HL-60 (cell line): ENCODE data around the gene NUP93.

Source experiments
- DNase-seq, 2 experiments: peaks; one replicate each; pipeline ENCODE4 v3.0.0-alpha.2; 2010 to 2020; ENCODE audit warnings: low read depth in 1 of 2, low spot score in 1 of 2
- H3K27ac ChIP-seq: fragments of 250-450 bp; sonication (Bioruptor Pico); replicated peaks from 2 replicates; pipeline ENCODE4 v1.5.1; 2020; ENCODE audit warnings: mild to moderate bottlenecking, moderate library complexity
- H3K27me3 ChIP-seq: fragments of 250-450 bp; sonication (Bioruptor Pico); 2 replicates; pipeline ENCODE4 v1.5.1; 2021; ENCODE audit warnings: mild to moderate bottlenecking, moderate library complexity; ENCODE audit not compliant: insufficient read depth, poor library complexity, severe bottlenecking
- H3K4me3 ChIP-seq: replicated peaks from 2 replicates; pipeline ENCODE4 v1.5.1; 2011; ENCODE audit warnings: mild to moderate bottlenecking, control low read depth, low read length; ENCODE audit not compliant: insufficient read depth
- GABPA ChIP-seq: IDR thresholded peaks from 2 replicates; pipeline ENCODE4 v1.6.1; 2012; ENCODE audit warnings: low read depth
- POLR2AphosphoS5 ChIP-seq: IDR thresholded peaks from 2 replicates; pipeline ENCODE4 v1.6.1; 2012; ENCODE audit warnings: low read depth
- SPI1 ChIP-seq: IDR thresholded peaks from 2 replicates; pipeline ENCODE4 v1.6.1; 2012; ENCODE audit warnings: low read depth, mild to moderate bottlenecking, borderline replicate concordance
- TF ChIP-seq, protein P1 (sequence below): IDR thresholded peaks from 2 replicates; pipeline ENCODE4 v1.6.1; 2012; ENCODE audit warnings: low read depth; ENCODE audit not compliant: insufficient replicate concordance
- TF ChIP-seq, protein P2 (sequence below): IDR thresholded peaks from one replicate; pipeline ENCODE4 v1.5.1; 2011; ENCODE audit warnings: low read length, control low read depth, inconsistent platforms; ENCODE audit not compliant: insufficient read depth

The NUP93 gene

DNA sequence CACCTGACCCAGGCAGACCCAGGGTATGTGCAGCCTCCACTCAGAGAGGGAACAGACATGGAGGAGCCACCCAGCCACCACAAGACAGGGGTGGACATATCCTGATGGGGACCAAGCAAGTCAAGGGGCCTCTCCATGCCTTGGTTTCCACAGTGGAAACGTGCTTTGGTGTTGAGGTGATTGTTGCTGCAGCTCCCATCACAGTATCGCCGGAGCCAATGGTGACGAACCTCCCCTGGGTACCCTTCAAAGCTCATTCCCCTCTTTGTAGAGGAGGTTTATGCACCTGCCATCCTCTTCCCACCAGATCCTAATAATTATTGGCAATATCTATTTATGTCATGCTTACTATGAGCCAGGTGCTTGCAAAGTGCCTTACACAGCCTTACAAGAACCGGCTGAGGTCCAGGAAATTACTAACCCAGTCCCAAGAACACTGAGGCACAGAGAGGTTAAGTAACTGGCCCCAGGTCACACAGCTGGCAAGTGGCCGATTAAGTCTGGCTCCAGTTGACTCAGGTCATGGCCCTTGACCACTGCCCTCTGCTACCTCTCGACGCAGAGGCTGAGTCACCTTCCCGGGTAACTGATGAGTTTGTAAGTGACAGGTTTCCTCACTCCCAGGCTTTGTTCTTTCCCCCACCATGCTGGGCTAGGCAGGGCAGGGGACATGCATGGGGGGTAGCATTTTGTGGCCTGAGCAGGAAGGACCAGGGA is 155.7 kb downstream of the NUP93 start:
- H3K27me3 ChIP-seq = peaks cover 2% of the 10 kb centered on the region
- TF ChIP-seq, protein P1, sequence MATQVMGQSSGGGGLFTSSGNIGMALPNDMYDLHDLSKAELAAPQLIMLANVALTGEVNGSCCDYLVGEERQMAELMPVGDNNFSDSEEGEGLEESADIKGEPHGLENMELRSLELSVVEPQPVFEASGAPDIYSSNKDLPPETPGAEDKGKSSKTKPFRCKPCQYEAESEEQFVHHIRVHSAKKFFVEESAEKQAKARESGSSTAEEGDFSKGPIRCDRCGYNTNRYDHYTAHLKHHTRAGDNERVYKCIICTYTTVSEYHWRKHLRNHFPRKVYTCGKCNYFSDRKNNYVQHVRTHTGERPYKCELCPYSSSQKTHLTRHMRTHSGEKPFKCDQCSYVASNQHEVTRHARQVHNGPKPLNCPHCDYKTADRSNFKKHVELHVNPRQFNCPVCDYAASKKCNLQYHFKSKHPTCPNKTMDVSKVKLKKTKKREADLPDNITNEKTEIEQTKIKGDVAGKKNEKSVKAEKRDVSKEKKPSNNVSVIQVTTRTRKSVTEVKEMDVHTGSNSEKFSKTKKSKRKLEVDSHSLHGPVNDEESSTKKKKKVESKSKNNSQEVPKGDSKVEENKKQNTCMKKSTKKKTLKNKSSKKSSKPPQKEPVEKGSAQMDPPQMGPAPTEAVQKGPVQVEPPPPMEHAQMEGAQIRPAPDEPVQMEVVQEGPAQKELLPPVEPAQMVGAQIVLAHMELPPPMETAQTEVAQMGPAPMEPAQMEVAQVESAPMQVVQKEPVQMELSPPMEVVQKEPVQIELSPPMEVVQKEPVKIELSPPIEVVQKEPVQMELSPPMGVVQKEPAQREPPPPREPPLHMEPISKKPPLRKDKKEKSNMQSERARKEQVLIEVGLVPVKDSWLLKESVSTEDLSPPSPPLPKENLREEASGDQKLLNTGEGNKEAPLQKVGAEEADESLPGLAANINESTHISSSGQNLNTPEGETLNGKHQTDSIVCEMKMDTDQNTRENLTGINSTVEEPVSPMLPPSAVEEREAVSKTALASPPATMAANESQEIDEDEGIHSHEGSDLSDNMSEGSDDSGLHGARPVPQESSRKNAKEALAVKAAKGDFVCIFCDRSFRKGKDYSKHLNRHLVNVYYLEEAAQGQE = no peak
- no peak for TF ChIP-seq POLR2AphosphoS5
- no peak for TF ChIP-seq SPI1
- TF ChIP-seq GABPA = no peak
- TF ChIP-seq, protein P2, sequence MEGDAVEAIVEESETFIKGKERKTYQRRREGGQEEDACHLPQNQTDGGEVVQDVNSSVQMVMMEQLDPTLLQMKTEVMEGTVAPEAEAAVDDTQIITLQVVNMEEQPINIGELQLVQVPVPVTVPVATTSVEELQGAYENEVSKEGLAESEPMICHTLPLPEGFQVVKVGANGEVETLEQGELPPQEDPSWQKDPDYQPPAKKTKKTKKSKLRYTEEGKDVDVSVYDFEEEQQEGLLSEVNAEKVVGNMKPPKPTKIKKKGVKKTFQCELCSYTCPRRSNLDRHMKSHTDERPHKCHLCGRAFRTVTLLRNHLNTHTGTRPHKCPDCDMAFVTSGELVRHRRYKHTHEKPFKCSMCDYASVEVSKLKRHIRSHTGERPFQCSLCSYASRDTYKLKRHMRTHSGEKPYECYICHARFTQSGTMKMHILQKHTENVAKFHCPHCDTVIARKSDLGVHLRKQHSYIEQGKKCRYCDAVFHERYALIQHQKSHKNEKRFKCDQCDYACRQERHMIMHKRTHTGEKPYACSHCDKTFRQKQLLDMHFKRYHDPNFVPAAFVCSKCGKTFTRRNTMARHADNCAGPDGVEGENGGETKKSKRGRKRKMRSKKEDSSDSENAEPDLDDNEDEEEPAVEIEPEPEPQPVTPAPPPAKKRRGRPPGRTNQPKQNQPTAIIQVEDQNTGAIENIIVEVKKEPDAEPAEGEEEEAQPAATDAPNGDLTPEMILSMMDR = no peak
- no peak overlapping the region for H3K27ac ChIP-seq
- no peak overlapping the region for H3K4me3 ChIP-seq
- no peak for DNase-seq

DNA sequence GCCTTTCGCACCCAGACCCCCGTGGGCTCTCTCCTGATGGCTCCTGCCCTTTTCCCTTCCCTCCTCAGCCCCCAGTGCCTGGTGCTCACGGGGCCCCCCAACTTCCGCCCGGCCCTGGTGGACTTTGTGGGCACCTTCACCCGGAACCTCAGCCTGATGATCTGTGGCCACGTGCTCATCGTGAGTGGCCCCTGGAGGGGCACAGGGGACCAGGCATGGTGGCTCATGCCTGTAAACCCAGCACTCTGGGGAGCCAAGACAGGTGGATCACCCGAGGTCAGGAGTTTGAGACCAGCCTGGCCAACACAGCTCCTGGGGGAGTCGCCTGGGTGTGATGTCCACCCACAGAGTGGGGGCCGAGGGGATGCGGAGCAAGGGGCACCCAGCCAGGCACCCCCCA is 156.4 kb downstream of the NUP93 start:
- TF ChIP-seq POLR2AphosphoS5 (no peak), GABPA (no peak), SPI1 (no peak)
- TF ChIP-seq, protein P2 = no peak
- TF ChIP-seq, protein P1 = no peak
- H3K4me3 ChIP-seq = no peak overlapping the region
- DNase-seq = no peak

DNA sequence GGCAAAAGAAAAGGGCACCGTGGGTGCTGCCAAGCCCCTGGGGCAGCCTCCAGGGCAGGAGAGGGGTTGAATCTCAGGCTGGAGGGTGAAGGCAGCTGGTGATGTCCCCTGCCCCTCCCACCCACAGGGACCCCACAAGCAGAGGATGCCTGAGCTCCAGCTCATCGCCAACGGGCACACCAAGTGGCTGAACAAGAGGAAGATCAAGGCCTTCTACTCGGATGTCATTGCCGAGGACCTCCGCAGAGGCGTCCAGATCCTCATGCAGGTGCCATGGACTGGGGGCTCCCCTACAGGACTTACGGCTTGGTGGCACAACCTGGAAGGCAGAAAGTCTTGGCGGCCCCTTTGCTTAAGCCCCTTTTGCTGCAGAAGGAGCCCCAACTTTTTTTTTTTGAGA is 156.9 kb downstream of the NUP93 start:
- Histone ChIP-seq H3K27ac (no peak overlapping the region), H3K27me3 (no peaks in the 10 kb centered on the region), H3K4me3 (no peak overlapping the region)
- DNase-seq = no peak
- TF ChIP-seq GABPA (no peak), SPI1 (no peak), POLR2AphosphoS5 (no peak)
- TF ChIP-seq, protein P1 = no peak
- TF ChIP-seq, protein P2 = no peak

More for the DNA sequence above, 156.4 kb downstream of the NUP93 start:
- Histone ChIP-seq H3K27ac (no peak overlapping the region), H3K27me3 (no peaks in the 10 kb centered on the region)
